Activated CD4-positive, alpha-beta memory T cell treated with anti-CD3 and anti-CD28 coated beads, Interleukin-2, amount 10 ng/mL, durations not matched to agents 7 days and 5 days (primary cell): ENCODE results near the gene KDM3B. TPM values are rescaled to one million over a fixed set of nuclear protein-coding genes. Genes with fewer than 3 reads are reported as not detected.
"Not testable (repeated sequence)": the region's sequence is repeated elsewhere in the genome, so short reads cannot be mapped to it uniquely, and the experiment has no call there.

ENCODE experiments used
- CTCF ChIA-PET: fragments of 350-600 bp; sonication (Branson Sonifier 250); formaldehyde crosslinking; loops from one replicate; lab custom pipeline; 2021; ENCODE audit warnings: antibody characterized with exemption, inconsistent platforms; lab: Charles Lee
- POLR2A ChIA-PET: fragments of 350-600 bp; sonication (Branson Sonifier 250); formaldehyde crosslinking; loops from one replicate; lab custom pipeline; 2021; ENCODE audit warnings: antibody characterized with exemption; lab: Charles Lee
- DNase-seq: peaks from one replicate; pipeline ENCODE4 v3.0.0-alpha.2; 2020
- H3K27ac Mint-ChIP-seq: one replicate; pipeline ENCODE4 v1.8.0; 2021; ENCODE audit warnings: mild to moderate bottlenecking, mixed read lengths
- H3K27me3 Mint-ChIP-seq: one replicate; pipeline ENCODE4 v1.8.0; 2021; ENCODE audit warnings: mixed read lengths
- H3K36me3 Mint-ChIP-seq: one replicate; pipeline ENCODE4 v1.8.0; 2021; ENCODE audit warnings: low read depth, mixed read lengths
- H3K4me1 Mint-ChIP-seq: one replicate; pipeline ENCODE4 v1.8.0; 2021; ENCODE audit warnings: mixed read lengths
- H3K4me3 Mint-ChIP-seq: one replicate; pipeline ENCODE4 v1.8.0; 2021; ENCODE audit warnings: mild to moderate bottlenecking, mixed read lengths
- H3K9me3 Mint-ChIP-seq: one replicate; pipeline ENCODE4 v1.8.0; 2021; ENCODE audit warnings: mixed read lengths
- total RNA-seq, 2 experiments: library from RNA; stranded (reverse); gene quantifications; one replicate each; pipeline ENCODE4 v1.2.3, GENCODE V29; 2021

The KDM3B gene
- total RNA-seq, 2 experiments from 2014 or later, result 51.9 to 57.9 TPM

- POLR2A ChIA-PET, H3K27me3 Mint-ChIP-seq, H3K4me1 Mint-ChIP-seq, H3K9me3 Mint-ChIP-seq, H3K4me3 Mint-ChIP-seq, H3K27ac Mint-ChIP-seq: not testable (repeated sequence)
- H3K36me3 Mint-ChIP-seq, result peaks cover 30% of the 10 kb centered on the region
- DNase-seq, result peak; percentile 33
- CTCF ChIA-PET, result interaction anchor here (0.6 to 1.7 kb wide), 11 partner anchors 12 to 232 kb away, joined by 3 to 6 read pairs (median 3); partner anchors contain the start of genes KDM3B and KIF20A
Observed at GRCh38 chr5:138410996-138411640, 58.6 kb downstream of the KDM3B start.

- no peak for DNase-seq
- Mint-ChIP-seq H3K36me3 (peaks cover 52% of the 10 kb centered on the region), H3K4me1 (peaks cover 5% of the 10 kb centered on the region), H3K9me3 (no peaks in the 10 kb centered on the region), H3K4me3 (no peak overlapping the region), H3K27me3 (no peaks in the 10 kb centered on the region), H3K27ac (no peak overlapping the region)
- POLR2A ChIA-PET, result no interaction called here
- CTCF ChIA-PET, result no interaction called here
Observed at GRCh38 chr5:138418444-138418843, 66.0 kb downstream of the KDM3B start.

DNA sequence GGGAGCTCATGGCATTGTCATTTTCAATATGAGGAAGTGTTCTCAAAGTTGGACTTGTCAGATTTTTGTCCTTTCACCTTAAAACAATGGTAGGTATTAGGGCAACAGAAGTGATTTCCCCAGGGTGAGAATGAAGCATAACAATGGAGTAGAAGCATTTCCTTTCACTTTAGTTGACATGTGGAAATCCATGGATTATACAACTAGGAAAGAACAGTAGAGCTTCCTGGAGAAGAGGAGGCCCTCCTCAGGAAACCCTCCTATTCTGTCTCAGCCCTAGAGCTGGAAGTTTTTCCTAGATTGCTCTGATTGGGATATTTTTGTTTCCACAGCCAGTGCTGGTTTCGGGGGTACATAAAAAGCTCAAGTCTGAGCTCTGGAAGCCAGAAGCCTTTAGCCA, 72.6 kb downstream of the KDM3B start:
- Mint-ChIP-seq H3K27me3 (no peaks in the 10 kb centered on the region), H3K4me1 (no peaks in the 10 kb centered on the region), H3K4me3 (no peak overlapping the region), H3K36me3 (peaks cover 69% of the 10 kb centered on the region), H3K27ac (no peak overlapping the region), H3K9me3 (no peaks in the 10 kb centered on the region)
- ChIA-PET POLR2A (no interaction called here), CTCF (interaction anchor here (1.3 to 1.6 kb wide), 2 partner anchors 14 to 40 kb away, joined by 3 read pairs; partner anchors contain the start of gene EGR1)
- no peak for DNase-seq

DNA sequence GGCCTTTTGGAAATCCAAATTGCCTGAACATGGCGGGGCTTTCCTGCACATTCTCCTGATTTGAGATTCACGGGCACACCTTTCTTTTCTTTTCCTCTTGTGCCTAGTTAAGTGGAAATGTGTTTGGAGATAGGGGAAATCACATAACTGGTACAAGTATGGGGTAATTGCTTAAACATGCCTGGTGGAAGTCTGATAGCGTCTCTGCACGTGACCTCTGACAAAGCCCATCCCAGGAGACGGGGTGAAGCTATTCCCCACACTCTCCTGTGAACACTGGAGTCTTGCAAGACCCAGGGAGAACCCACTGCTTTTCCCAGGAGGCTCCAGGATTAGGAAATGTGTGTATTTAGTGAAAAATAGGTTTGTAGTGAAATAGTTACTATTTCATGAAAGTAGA, 83.5 kb downstream of the KDM3B start:
- Mint-ChIP-seq H3K27me3 (peaks cover 5% of the 10 kb centered on the region), H3K9me3 (no peaks in the 10 kb centered on the region), H3K4me1 (peaks cover 7% of the 10 kb centered on the region), H3K36me3 (peaks cover 32% of the 10 kb centered on the region), H3K4me3 (no peak overlapping the region), H3K27ac (no peak overlapping the region)
- ChIA-PET CTCF (no interaction called here), POLR2A (no interaction called here)
- no peak for DNase-seq

- Mint-ChIP-seq H3K27ac (no peak overlapping the region), H3K4me3 (peak overlapping the region; percentile 63)
- POLR2A ChIA-PET, result interaction anchor here (0.6 to 1.8 kb wide), 4 partner anchors 11 to 259 kb away, joined by 3 to 5 read pairs (median 3); partner anchors contain the start of genes BRD8, ETF1 and KIF20A
Observed at GRCh38 chr5:138438003-138438723, 85.7 kb downstream of the KDM3B start.

DNA sequence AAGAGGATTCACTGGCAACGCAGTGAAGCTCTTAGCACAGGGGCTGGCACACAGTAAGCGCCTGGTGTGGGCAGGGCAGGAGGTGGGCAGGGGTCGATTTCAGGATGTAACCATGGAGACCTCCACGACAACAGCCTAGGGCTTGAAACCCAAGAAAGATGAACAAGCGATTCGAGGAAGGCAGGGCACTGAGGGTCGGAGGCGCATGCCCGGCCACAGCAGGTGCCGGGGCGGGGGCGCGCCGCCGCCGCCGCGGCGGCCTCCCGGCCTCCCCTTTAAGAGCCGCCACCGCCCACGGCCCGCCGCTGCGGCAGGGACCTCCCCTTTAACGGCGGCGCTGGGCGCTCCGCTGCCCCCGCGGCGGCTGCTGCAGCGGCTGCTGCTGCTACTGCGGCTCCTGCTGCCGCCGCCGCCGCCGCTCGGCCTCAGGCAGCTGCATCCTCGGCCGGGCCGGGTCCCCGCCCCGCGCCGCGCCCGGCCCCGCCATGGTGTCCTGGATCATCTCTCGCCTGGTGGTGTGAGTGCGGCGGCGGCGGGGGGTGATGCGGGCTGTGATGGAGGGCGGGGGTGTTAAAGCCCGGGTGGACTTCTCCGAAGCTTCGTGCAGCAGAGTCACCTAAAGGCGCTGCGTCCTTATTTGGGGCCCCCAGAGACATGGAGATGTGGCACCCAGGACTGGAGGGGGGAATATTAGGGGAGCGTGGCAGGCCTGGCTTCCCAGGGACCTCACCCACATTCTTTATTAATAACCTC, 86.4 kb downstream of the KDM3B start, which contains the start of gene REEP2:
Gene REEP2 (plus strand): TSS at position 334 of the 753 bp plus-strand sequence. CDS start 152 bp downstream, at position 486.
- H3K27ac Mint-ChIP-seq, result no peak within 1 kb of the TSS
- peak within 1 kb of the TSS; percentile 67 for H3K4me3 Mint-ChIP-seq
- peak; percentile 56 for DNase-seq
- no peaks in the 10 kb centered on the region for H3K9me3 Mint-ChIP-seq
- CTCF ChIA-PET, result interaction anchor here (0.9 to 2.0 kb wide), 4 partner anchors 11 to 87 kb away, joined by 3 to 11 read pairs (median 7); partner anchors contain the start of genes EGR1 and KDM3B
- POLR2A ChIA-PET, result interaction anchor here (0.6 to 1.8 kb wide), 2 partner anchors 11 to 104 kb away, joined by 3 to 5 read pairs; partner anchors contain the start of gene ETF1
- H3K27me3 Mint-ChIP-seq, result peaks cover 5% of the 10 kb centered on the region
- H3K4me1 Mint-ChIP-seq, result peaks cover 7% of the 10 kb centered on the region
- H3K36me3 Mint-ChIP-seq, result peaks cover 21% of the 10 kb centered on the region

More at GRCh38 chr5:138438003-138438723, 85.7 kb downstream of the KDM3B start:
- Mint-ChIP-seq H3K4me1 (peaks cover 7% of the 10 kb centered on the region), H3K9me3 (no peaks in the 10 kb centered on the region), H3K27me3 (peaks cover 5% of the 10 kb centered on the region), H3K36me3 (peaks cover 21% of the 10 kb centered on the region)
- DNase-seq, result no peak
- CTCF ChIA-PET, result interaction anchor here (0.6 to 2.0 kb wide), 5 partner anchors 12 to 350 kb away, joined by 3 to 11 read pairs (median 6); partner anchors contain the start of genes EGR1 and KDM3B

DNA sequence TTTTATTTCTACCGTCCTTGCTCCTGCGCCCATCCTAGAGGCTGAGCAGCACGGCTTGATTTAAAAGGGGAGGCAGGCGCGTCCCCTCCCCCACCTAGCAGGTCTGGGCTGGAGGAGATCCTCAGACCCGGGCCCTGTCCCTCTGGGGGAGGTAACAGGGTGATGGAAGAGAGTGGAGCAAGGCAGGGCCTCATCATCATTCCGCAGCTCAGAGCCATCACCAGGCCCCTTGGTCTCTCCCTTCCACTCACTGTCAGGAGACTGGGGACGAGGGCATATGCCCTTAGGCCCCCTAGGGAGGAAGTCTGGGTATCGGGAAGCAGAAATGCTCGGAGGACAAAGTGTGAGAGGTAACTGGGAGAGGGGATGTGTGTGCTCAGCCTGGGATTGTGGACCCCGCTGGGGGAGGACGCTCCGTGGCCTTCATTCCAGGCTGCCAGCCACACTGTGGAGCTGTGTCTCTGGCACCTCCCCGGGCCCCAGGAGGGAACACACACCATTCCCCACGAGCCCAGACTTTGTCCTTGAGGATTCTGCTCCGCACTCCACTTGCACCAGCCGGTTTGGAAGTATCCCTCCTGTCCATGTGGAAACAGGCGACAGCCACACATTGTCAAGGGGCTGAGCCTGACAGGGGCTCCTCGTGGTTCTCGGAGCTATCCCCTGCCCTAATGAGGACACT, 87.1 kb downstream of the KDM3B start:
- CTCF ChIA-PET, result no interaction called here

GRCh38 chr5:138440159-138441073, 87.9 kb downstream of the KDM3B start:
- POLR2A ChIA-PET, result no interaction called here
- CTCF ChIA-PET, result no interaction called here

More for the DNA sequence above, 87.1 kb downstream of the KDM3B start:
- no peak for DNase-seq
- Mint-ChIP-seq H3K27ac (no peak overlapping the region), H3K27me3 (peaks cover 5% of the 10 kb centered on the region), H3K4me3 (peak overlapping the region; percentile 67), H3K36me3 (peaks cover 21% of the 10 kb centered on the region), H3K4me1 (peaks cover 7% of the 10 kb centered on the region), H3K9me3 (no peaks in the 10 kb centered on the region)
- POLR2A ChIA-PET, result no interaction called here

GRCh38 chr5:138441221-138441620, 88.7 kb downstream of the KDM3B start:
- ChIA-PET POLR2A (no interaction called here), CTCF (no interaction called here)
- no peaks in the 10 kb centered on the region for H3K9me3 Mint-ChIP-seq
- H3K4me3 Mint-ChIP-seq, result no peak overlapping the region
- H3K27ac Mint-ChIP-seq, result no peak overlapping the region
- H3K27me3 Mint-ChIP-seq, result peaks cover 5% of the 10 kb centered on the region
- peaks cover 7% of the 10 kb centered on the region for H3K4me1 Mint-ChIP-seq
- no peak for DNase-seq
- peaks cover 8% of the 10 kb centered on the region for H3K36me3 Mint-ChIP-seq

More at GRCh38 chr5:138440159-138441073, 87.9 kb downstream of the KDM3B start:
- Mint-ChIP-seq H3K36me3 (peaks cover 13% of the 10 kb centered on the region), H3K27ac (no peak overlapping the region), H3K4me1 (peaks cover 7% of the 10 kb centered on the region), H3K9me3 (no peaks in the 10 kb centered on the region), H3K4me3 (no peak overlapping the region), H3K27me3 (peaks cover 5% of the 10 kb centered on the region)
- no peak for DNase-seq

DNA sequence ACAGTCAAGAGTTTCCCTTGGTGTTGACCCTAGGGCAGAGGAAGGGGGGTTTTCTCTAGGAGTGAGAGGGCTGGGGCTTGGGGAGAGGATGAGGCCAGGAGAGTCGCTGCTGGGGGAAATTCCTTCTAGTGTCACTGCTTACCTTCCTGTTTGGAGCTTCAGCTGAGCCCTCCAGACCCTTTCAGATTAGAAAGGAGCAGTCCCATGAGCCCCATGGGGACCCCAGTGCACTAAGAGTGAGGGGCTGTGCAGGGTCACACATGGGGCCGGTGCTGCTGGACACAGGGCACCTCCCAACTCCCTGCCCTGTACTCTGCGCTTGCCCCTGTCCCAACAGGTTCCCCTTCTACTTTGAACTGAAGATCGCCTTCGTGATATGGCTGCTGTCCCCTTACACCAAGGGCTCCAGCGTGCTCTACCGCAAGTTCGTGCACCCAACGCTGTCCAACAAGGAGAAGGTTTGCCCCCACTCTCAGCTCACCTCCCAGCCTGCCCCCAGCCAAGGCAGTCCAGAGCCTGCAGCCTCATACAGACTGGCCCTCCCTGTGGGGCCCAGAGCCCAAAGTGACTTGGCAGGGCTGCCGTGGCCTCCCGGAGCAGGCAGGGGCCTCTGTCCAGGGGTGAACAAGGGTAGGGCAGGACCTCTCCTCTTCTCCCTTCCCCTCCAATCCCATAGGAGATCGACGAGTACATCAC, 91.7 kb downstream of the KDM3B start:
- POLR2A ChIA-PET, result interaction anchor here (0.9 to 1.5 kb wide), 2 partner anchors 17 to 20 kb away, joined by 3 read pairs; no protein-coding TSS in a partner anchor
- Mint-ChIP-seq H3K4me1 (peaks cover 2% of the 10 kb centered on the region), H3K27ac (no peak overlapping the region), H3K27me3 (peaks cover 3% of the 10 kb centered on the region), H3K9me3 (no peaks in the 10 kb centered on the region), H3K36me3 (no peaks in the 10 kb centered on the region), H3K4me3 (no peak overlapping the region)
- no peak for DNase-seq
- CTCF ChIA-PET, result no interaction called here
